Neural cell (in vitro differentiated cells): Measurements from ENCODE around the gene TMEFF1. TPM values are rescaled to one million over a fixed set of nuclear protein-coding genes. Genes with fewer than 3 reads are reported as not detected.

Experiments used
- H2AFZ ChIP-seq: fragments of 200-600, 300-800 bp; sonication (generic), shearing (Covaris generic); 2 replicates; pipeline ENCODE4 v1.6.0; 2014; ENCODE audit warnings: low read depth, mild to moderate bottlenecking, antibody characterized with exemption, low read length, moderate library complexity
- H3F3A ChIP-seq: fragments of 200-600 bp; shearing (Covaris generic); 2 replicates; pipeline ENCODE4 v1.6.1; 2016; ENCODE audit warnings: mild to moderate bottlenecking, moderate library complexity, mixed read lengths, antibody characterized with exemption, low read length; ENCODE audit not compliant: insufficient read depth, poor library complexity, severe bottlenecking
- H3K27ac ChIP-seq: fragments of 200-600, 300-800 bp; sonication (generic), shearing (Covaris generic); 2 replicates; pipeline ENCODE4 v1.5.1; 2014; ENCODE audit warnings: mild to moderate bottlenecking, low read length, moderate library complexity
- H3K27me3 ChIP-seq: fragments of 300-800, 200-600 bp; sonication (generic), shearing (Covaris generic); 2 replicates; pipeline ENCODE4 v1.6.0; 2014; ENCODE audit warnings: mild to moderate bottlenecking, low read depth, low read length, moderate library complexity; ENCODE audit not compliant: insufficient read depth
- H3K36me3 ChIP-seq: fragments of 300-800, 200-600 bp; sonication (generic), shearing (Covaris generic); 2 replicates; pipeline ENCODE4 v1.5.1; 2014; ENCODE audit warnings: mild to moderate bottlenecking, antibody characterized with exemption, low read length, moderate library complexity; ENCODE audit not compliant: insufficient read depth
- H3K4me2 ChIP-seq: fragments of 300-800, 200-600 bp; sonication (generic), shearing (Covaris generic); 2 replicates; pipeline ENCODE4 v1.6.0; 2014; ENCODE audit warnings: mild to moderate bottlenecking, low read length
- H3K4me3 ChIP-seq: fragments of 300-800, 200-600 bp; sonication (generic), shearing (Covaris generic); 2 replicates; pipeline ENCODE4 v1.5.1; 2014; ENCODE audit warnings: mild to moderate bottlenecking, low read length, moderate library complexity
- H3K79me2 ChIP-seq: fragments of 200-600 bp; shearing (Covaris generic); replicated peaks from 2 replicates; pipeline ENCODE4 v1.6.0; 2014; ENCODE audit warnings: mild to moderate bottlenecking, low read length, moderate library complexity; ENCODE audit not compliant: insufficient read depth
- H3K9ac ChIP-seq: fragments of 300-800, 200-600 bp; sonication (generic), shearing (Covaris generic); 2 replicates; pipeline ENCODE4 v1.6.1; 2016; ENCODE audit warnings: mild to moderate bottlenecking, low read length, mixed read lengths
- H3K9me2 ChIP-seq: fragments of 200-600 bp; shearing (Covaris generic); 2 replicates; pipeline ENCODE4 v1.6.1; 2016; ENCODE audit warnings: mild to moderate bottlenecking, low read length, mixed read lengths; ENCODE audit not compliant: insufficient read depth
- H3K9me3 ChIP-seq: fragments of 200-600, 300-800 bp; sonication (generic), shearing (Covaris generic); 2 replicates; pipeline ENCODE4 v1.6.1; 2016; ENCODE audit warnings: mild to moderate bottlenecking, mixed run types, low read length, moderate library complexity, mixed read lengths
- H4K20me1 ChIP-seq: fragments of 200-600 bp; shearing (Covaris generic); 2 replicates; pipeline ENCODE4 v1.6.1; 2016; ENCODE audit warnings: mild to moderate bottlenecking, mixed run types; ENCODE audit not compliant: insufficient read depth
- EP300 ChIP-seq: fragments of 450-650 bp; conservative IDR thresholded peaks from 2 replicates; pipeline ENCODE4 v1.6.1; 2014; ENCODE audit warnings: antibody characterized with exemption, mild to moderate bottlenecking, moderate library complexity; ENCODE audit not compliant: poor library complexity, severe bottlenecking
- EZH2 ChIP-seq: fragments of 200-600, 300-800 bp; shearing (Covaris generic), sonication (generic); IDR thresholded peaks from 2 replicates; pipeline ENCODE4 v1.6.1; 2014; ENCODE audit warnings: antibody characterized with exemption, low read length, borderline replicate concordance, mild to moderate bottlenecking; ENCODE audit not compliant: insufficient read depth, poor library complexity, severe bottlenecking
- MXI1 ChIP-seq: fragments of 450-650 bp; conservative IDR thresholded peaks from 2 replicates; pipeline ENCODE4 v1.6.1; 2014; ENCODE audit warnings: antibody characterized with exemption, mild to moderate bottlenecking; ENCODE audit not compliant: poor library complexity, severe bottlenecking
- POLR2AphosphoS5 ChIP-seq: IDR thresholded peaks from 2 replicates; pipeline ENCODE4 v1.6.1; 2012
- TAF1 ChIP-seq: IDR thresholded peaks from 2 replicates; pipeline ENCODE4 v1.6.1; 2012; ENCODE audit warnings: low read depth
- polyA plus RNA-seq: library from polyadenylated mRNA; depleted of rRNA; stranded (reverse); fragments of >200 nt; gene quantifications from 2 replicates; pipeline ENCODE4 v1.2.3, GENCODE V29; 2014
- TF ChIP-seq, protein P1 (sequence below): IDR thresholded peaks from 2 replicates; pipeline ENCODE4 v1.6.1; 2012; ENCODE audit warnings: borderline replicate concordance
- TF ChIP-seq, protein P2 (sequence below): fragments of 450-650 bp; IDR thresholded peaks from 2 replicates; pipeline ENCODE4 v1.5.1; 2014; ENCODE audit warnings: antibody characterized with exemption, mild to moderate bottlenecking, moderate library complexity; ENCODE audit not compliant: poor library complexity, severe bottlenecking

The TMEFF1 gene
- polyA plus RNA-seq, 1 donor from 2014 or later = 273 TPM

DNA sequence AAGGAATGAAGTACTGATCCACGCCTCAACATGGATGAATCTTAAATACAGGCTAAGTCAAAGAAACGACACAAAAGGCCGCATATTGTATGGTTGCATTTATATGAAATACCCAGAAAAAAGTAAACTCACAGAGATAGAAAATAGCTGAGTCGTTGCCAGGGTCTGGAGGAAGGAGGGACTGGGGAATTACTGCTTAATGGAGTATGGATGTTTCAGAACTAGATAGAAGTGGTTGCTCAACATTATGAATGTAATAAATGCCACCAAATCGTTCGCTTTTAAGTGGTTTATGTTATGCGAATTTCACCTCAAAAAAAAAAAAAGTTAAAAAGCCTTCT lies 46.8 kb upstream of the TMEFF1 start:
- Histone ChIP-seq H3K27me3 (no peaks in the 10 kb centered on the region), H2AFZ (peak overlapping the region; percentile 78), H3K9me2 (no peaks in the 10 kb centered on the region), H3K27ac (peak overlapping the region; percentile 79), H3K4me2 (peak overlapping the region; percentile 85), H3K9ac (peak overlapping the region; percentile 77), H3K36me3 (no peaks in the 10 kb centered on the region), H3K79me2 (peaks cover 34% of the 10 kb centered on the region), H3F3A (peaks cover 5% of the 10 kb centered on the region), H3K9me3 (no peaks in the 10 kb centered on the region), H3K4me3 (peak overlapping the region; percentile 71), H4K20me1 (no peaks in the 10 kb centered on the region)
- TF ChIP-seq, protein P1, sequence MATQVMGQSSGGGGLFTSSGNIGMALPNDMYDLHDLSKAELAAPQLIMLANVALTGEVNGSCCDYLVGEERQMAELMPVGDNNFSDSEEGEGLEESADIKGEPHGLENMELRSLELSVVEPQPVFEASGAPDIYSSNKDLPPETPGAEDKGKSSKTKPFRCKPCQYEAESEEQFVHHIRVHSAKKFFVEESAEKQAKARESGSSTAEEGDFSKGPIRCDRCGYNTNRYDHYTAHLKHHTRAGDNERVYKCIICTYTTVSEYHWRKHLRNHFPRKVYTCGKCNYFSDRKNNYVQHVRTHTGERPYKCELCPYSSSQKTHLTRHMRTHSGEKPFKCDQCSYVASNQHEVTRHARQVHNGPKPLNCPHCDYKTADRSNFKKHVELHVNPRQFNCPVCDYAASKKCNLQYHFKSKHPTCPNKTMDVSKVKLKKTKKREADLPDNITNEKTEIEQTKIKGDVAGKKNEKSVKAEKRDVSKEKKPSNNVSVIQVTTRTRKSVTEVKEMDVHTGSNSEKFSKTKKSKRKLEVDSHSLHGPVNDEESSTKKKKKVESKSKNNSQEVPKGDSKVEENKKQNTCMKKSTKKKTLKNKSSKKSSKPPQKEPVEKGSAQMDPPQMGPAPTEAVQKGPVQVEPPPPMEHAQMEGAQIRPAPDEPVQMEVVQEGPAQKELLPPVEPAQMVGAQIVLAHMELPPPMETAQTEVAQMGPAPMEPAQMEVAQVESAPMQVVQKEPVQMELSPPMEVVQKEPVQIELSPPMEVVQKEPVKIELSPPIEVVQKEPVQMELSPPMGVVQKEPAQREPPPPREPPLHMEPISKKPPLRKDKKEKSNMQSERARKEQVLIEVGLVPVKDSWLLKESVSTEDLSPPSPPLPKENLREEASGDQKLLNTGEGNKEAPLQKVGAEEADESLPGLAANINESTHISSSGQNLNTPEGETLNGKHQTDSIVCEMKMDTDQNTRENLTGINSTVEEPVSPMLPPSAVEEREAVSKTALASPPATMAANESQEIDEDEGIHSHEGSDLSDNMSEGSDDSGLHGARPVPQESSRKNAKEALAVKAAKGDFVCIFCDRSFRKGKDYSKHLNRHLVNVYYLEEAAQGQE = no peak
- no peak for TF ChIP-seq EP300

DNA sequence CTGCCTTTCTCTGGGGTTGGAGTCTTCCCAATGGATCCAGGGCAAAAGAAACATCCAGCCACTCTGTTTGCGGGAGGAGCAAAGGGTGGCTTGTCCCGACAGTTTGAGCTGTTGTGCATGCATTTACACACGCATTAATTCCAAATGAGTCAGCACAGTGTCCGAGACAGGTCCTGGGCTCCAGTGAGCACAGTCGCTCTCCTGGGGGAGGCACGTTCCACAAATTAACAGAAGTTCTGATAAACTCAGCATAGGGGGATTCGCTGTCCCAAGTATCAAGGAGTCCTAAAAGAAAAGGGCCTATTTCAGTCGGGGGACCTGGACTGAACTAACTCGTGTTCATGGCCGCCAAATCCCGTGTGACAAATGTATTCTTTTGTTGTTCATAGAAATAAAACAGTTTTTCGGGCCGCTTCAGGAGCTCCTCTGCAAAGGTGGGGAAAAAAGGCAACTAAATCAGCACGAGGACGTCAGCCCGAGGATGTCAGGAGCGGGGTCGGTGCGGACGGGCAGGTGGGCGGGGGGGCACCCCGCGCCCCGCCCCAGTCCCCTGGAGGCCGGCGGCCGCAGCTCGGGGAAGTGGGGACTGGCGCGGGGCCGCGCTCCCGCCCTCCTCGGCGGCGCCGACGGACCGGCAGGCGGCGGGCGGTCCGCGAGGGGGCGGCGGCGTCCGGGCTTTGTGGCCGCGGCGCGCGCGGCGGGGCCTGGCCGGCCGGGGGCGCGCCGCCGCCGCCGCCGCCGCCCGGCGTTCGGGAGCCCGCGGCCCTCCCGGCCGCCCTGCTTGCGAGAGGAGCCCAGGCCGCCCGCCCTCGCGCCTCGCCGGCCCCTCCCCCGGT lies 46.2 kb upstream of the TMEFF1 start, which contains the start of gene MSANTD3:
Gene MSANTD3 (plus strand): TSS at position 614 of the 836 bp plus-strand sequence. CDS start 14,796 bp downstream, outside the sequence.
- Histone ChIP-seq H3K4me2 (peak within 1 kb of the TSS; percentile 96), H3K4me3 (peak within 1 kb of the TSS; percentile 89), H3K36me3 (no peaks in the 10 kb centered on the region), H2AFZ (peak within 1 kb of the TSS; percentile 88), H3K9me3 (no peaks in the 10 kb centered on the region), H3K27ac (peak within 1 kb of the TSS; percentile 94), H3K9me2 (no peaks in the 10 kb centered on the region), H3F3A (peaks cover 5% of the 10 kb centered on the region), H4K20me1 (no peaks in the 10 kb centered on the region), H3K79me2 (peaks cover 40% of the 10 kb centered on the region), H3K27me3 (no peaks in the 10 kb centered on the region), H3K9ac (peak within 1 kb of the TSS; percentile 94)
- peak; percentile 45 for TF ChIP-seq MXI1
- peak; percentile 6 for TF ChIP-seq POLR2AphosphoS5
- TF ChIP-seq EZH2 = no peak
- TF ChIP-seq, protein P2, sequence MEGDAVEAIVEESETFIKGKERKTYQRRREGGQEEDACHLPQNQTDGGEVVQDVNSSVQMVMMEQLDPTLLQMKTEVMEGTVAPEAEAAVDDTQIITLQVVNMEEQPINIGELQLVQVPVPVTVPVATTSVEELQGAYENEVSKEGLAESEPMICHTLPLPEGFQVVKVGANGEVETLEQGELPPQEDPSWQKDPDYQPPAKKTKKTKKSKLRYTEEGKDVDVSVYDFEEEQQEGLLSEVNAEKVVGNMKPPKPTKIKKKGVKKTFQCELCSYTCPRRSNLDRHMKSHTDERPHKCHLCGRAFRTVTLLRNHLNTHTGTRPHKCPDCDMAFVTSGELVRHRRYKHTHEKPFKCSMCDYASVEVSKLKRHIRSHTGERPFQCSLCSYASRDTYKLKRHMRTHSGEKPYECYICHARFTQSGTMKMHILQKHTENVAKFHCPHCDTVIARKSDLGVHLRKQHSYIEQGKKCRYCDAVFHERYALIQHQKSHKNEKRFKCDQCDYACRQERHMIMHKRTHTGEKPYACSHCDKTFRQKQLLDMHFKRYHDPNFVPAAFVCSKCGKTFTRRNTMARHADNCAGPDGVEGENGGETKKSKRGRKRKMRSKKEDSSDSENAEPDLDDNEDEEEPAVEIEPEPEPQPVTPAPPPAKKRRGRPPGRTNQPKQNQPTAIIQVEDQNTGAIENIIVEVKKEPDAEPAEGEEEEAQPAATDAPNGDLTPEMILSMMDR = peak; percentile 24
- TF ChIP-seq EP300 = no peak
- TF ChIP-seq, protein P1 = no peak
- no peak for TF ChIP-seq TAF1
